Endothelial cell of umbilical vein (primary cell): ENCODE results near the gene ZAR1. TPM values are rescaled to one million over a fixed set of nuclear protein-coding genes. Genes with fewer than 3 reads are reported as not detected.

Source experiments
- BruUV-seq: library from RNA; stranded (reverse); fragments of 400-500 nt; replicated peaks from 2 replicates; lab custom pipeline; 2021; lab: Mats Ljungman, UMichigan
- CTCF ChIA-PET: fragments of 300-600, 350-600 bp; sonication (Branson Sonifier 250); formaldehyde crosslinking; loops from one replicate; lab custom pipeline; 2021; ENCODE audit warnings: antibody characterized with exemption, inconsistent platforms; lab: Charles Lee
- POLR2A ChIA-PET: fragments of 300-600, 350-600 bp; sonication (Branson Sonifier 250); formaldehyde crosslinking; loops from one replicate; lab custom pipeline; 2021; ENCODE audit warnings: antibody characterized with exemption, inconsistent platforms; lab: Charles Lee
- DNase-seq: peaks from one replicate; pipeline ENCODE4 v3.0.0-alpha.2; 2011; ENCODE audit warnings: low read depth, low spot score
- FAIRE-seq: peaks from 2 replicates; lab custom pipeline; 2011; peaks lifted over from hg19 to GRCh38; lab: Jason Lieb, UNC
- H2AFZ ChIP-seq: 2 replicates; pipeline ENCODE4 v1.6.0; 2012; ENCODE audit warnings: low read depth, low read length, control low read depth, inconsistent platforms
- H3K27ac ChIP-seq: 2 replicates; pipeline ENCODE4 v1.5.1; 2011; ENCODE audit warnings: low read depth, mild to moderate bottlenecking, control low read depth, low read length, moderate library complexity; ENCODE audit not compliant: insufficient read depth
- H3K27me3 ChIP-seq, 2 experiments: 2 replicates each; pipeline versions ENCODE4 v1.6.0 to v1.6.1; 2011; ENCODE audit warnings: low read length in 2 of 2, mixed read lengths in 1 of 2; ENCODE audit not compliant: control insufficient read depth in 2 of 2, insufficient read depth in 2 of 2
- H3K36me3 ChIP-seq, 2 experiments: 2 replicates in 1 of 2; 3 replicates in 1 of 2; pipeline ENCODE4 v1.5.1; 2011; ENCODE audit warnings: low read length in 2 of 2, mild to moderate bottlenecking in 1 of 2, moderate library complexity in 1 of 2; ENCODE audit not compliant: control insufficient read depth in 2 of 2, insufficient read depth in 2 of 2; ENCODE audit errors: extremely low read depth in 1 of 2
- H3K4me1 ChIP-seq: 3 replicates; pipeline ENCODE4 v1.5.1; 2011; ENCODE audit warnings: mild to moderate bottlenecking, low read length; ENCODE audit not compliant: control insufficient read depth, insufficient read depth; ENCODE audit errors: extremely low read depth
- H3K4me2 ChIP-seq: 2 replicates; pipeline ENCODE4 v1.6.1; 2011; ENCODE audit warnings: low read length, control low read depth, mixed read lengths; ENCODE audit not compliant: insufficient read depth
- H3K4me3 ChIP-seq, 3 experiments: fragments of 200-600 bp in 1 of 3; sonication (generic), shearing (Covaris generic) in 1 of 3; replicated peaks in 1 of 3; 2 replicates each; pipeline ENCODE4 v1.5.1; 2011 to 2016; ENCODE audit warnings: control low read depth in 3 of 3, low read length in 3 of 3, mild to moderate bottlenecking in 2 of 3, inconsistent platforms in 1 of 3, low read depth in 1 of 3, moderate library complexity in 1 of 3; ENCODE audit not compliant: insufficient read depth in 1 of 3
- H3K79me2 ChIP-seq: 2 replicates; pipeline ENCODE4 v1.6.0; 2012; ENCODE audit warnings: low read length, inconsistent platforms; ENCODE audit not compliant: control insufficient read depth, insufficient read depth
- H3K9ac ChIP-seq: replicated peaks from 2 replicates; pipeline ENCODE3; 2011; ENCODE audit warnings: low read length, control low read depth; ENCODE audit not compliant: insufficient read depth; ENCODE audit errors: extremely low read depth
- H3K9me1 ChIP-seq: replicated peaks from 3 replicates; pipeline ENCODE4 v1.6.0; 2011; ENCODE audit warnings: mild to moderate bottlenecking, low read length; ENCODE audit not compliant: control insufficient read depth, insufficient read depth; ENCODE audit errors: extremely low read depth
- H3K9me3 ChIP-seq: replicated peaks from 2 replicates; pipeline ENCODE4 v1.5.1; 2012; ENCODE audit warnings: low read length, inconsistent platforms; ENCODE audit not compliant: control insufficient read depth, insufficient read depth
- H4K20me1 ChIP-seq: replicated peaks from 2 replicates; pipeline ENCODE3; 2011; ENCODE audit warnings: mild to moderate bottlenecking, low read length; ENCODE audit not compliant: control insufficient read depth, insufficient read depth; ENCODE audit errors: extremely low read depth
- CTCF ChIP-seq, 2 donors: IDR thresholded peaks; 1 replicate in 1 of 2; 2 replicates in 1 of 2; pipeline ENCODE4 v1.5.1; 2011; ENCODE audit warnings: low read length in 2 of 2, mild to moderate bottlenecking in 2 of 2, moderate library complexity in 2 of 2, control low read depth in 1 of 2, inconsistent platforms in 1 of 2, low read depth in 1 of 2; ENCODE audit not compliant: insufficient read depth in 1 of 2; ENCODE audit errors: extremely low read depth in 1 of 2
- EZH2 ChIP-seq: IDR thresholded peaks from 2 replicates; pipeline ENCODE4 v1.6.1; 2012; ENCODE audit warnings: borderline replicate concordance, low read depth, mild to moderate bottlenecking, moderate library complexity, low read length, inconsistent platforms; ENCODE audit not compliant: severe bottlenecking
- FOS ChIP-seq: IDR thresholded peaks from 2 replicates; pipeline ENCODE4 v1.6.1; 2011; ENCODE audit warnings: mild to moderate bottlenecking, low read length, moderate library complexity, borderline replicate concordance; ENCODE audit not compliant: insufficient read depth
- JUN ChIP-seq: IDR thresholded peaks from 2 replicates; pipeline ENCODE4 v1.6.1; 2011; ENCODE audit warnings: borderline replicate concordance, low read depth; ENCODE audit not compliant: insufficient read length, insufficient read depth
- POLR2A ChIP-seq: IDR thresholded peaks from 2 replicates; pipeline ENCODE4 v1.6.1; 2012; ENCODE audit warnings: low read depth, mild to moderate bottlenecking, control low read depth, low read length
- POLR2AphosphoS5 ChIP-seq: IDR thresholded peaks from 2 replicates; pipeline ENCODE4 v1.6.1; 2012; ENCODE audit warnings: low read depth, mild to moderate bottlenecking, control low read depth, low read length, moderate library complexity; ENCODE audit not compliant: insufficient read depth
- dilution Hi-C: fragments of 300-500 bp; cut with MboI; formaldehyde crosslinking; loops from one replicate; pipeline ENCODE4 v1.15.0; 2019; ENCODE audit warnings: low sequenced_read_pairs; ENCODE audit not compliant: extremely low pct_ligation_motif_present
- intact Hi-C: fragments of 100-400 bp; cut with micrococcal nuclease; formaldehyde crosslinking; loops from one replicate; pipeline ENCODE4 v1.10.0; 2022
- polyA plus RNA-seq, 4 experiments: library from polyadenylated mRNA; depleted of rRNA in 3 of 4; stranded (reverse) in 3 of 4; unstranded in 1 of 4; fragments of >200 nt; gene quantifications; 2 replicates each; pipeline versions ENCODE4 v1.2.1 to v1.2.3, GENCODE V29; 2011 to 2012; ENCODE audit warnings: missing spikeins in 1 of 4
- total RNA-seq: library from RNA; stranded (reverse); gene quantifications from 2 replicates; pipeline ENCODE4 v1.2.3, GENCODE V29; 2021

Gene ZAR1
- total and polyA plus RNA-seq, 2 donors (not counting 3 experiments of a cell fraction or from before 2014, with no cell fraction given) = not detected

- Histone ChIP-seq H2AFZ (no peak overlapping the region), H3K36me3 (no peaks in the 10 kb centered on the region), H3K9me1 (no peaks in the 10 kb centered on the region), H3K27me3 (peaks cover 43 to 56% of the 10 kb centered on the region in 2 experiments), H3K4me2 (no peak overlapping the region), H3K4me3 (no peak overlapping the region), H4K20me1 (no peaks in the 10 kb centered on the region), H3K27ac (no peak overlapping the region), H3K9ac (no peak overlapping the region), H3K4me1 (no peaks in the 10 kb centered on the region), H3K79me2 (no peaks in the 10 kb centered on the region), H3K9me3 (no peaks in the 10 kb centered on the region)
- DNase-seq = no peak
- dilution Hi-C loops = no loop called here
- no TSS peak for BruUV-seq
- ChIA-PET CTCF (no interaction called here), POLR2A (no interaction called here)
- TF ChIP-seq EZH2 (no peak), POLR2A (no peak), FOS (no peak), CTCF (IDR thresholded peaks at IDR 0.05; ENCODE audit: extremely low read depth in 1 of 2, insufficient read depth in 1 of 2, low read depth in 1 of 2, low read length in 2 of 2) (no peak), POLR2AphosphoS5 (no peak), JUN (no peak)
- no peak for FAIRE-seq
- intact Hi-C loops = no loop called here
Observed at GRCh38 chr4:48481581-48481980, 8.5 kb upstream of the ZAR1 start.
